HEK293T (cell line): ENCODE measurements around the gene PRKCZ.
A peak's percentile ranks its signal among the peaks of the same experiment; 100 is the strongest.

ENCODE experiments used
- CTCF ChIA-PET: fragments of 350-600 bp; formaldehyde crosslinking; extraction: SDS; loops from one replicate; lab custom pipeline; 2021; ENCODE audit warnings: antibody characterized with exemption, inconsistent platforms; lab: Yijun Ruan, JAX
- POLR2A ChIA-PET: fragments of 350-600 bp; formaldehyde crosslinking; extraction: SDS; loops from one replicate; lab custom pipeline; 2020; ENCODE audit warnings: antibody characterized with exemption, inconsistent platforms; lab: Yijun Ruan, JAX
- DNase-seq: peaks from one replicate; pipeline ENCODE4 v3.0.0; 2012; ENCODE audit warnings: mixed read lengths; ENCODE audit errors: extremely low spot score
- ARNT ChIP-seq: fragments of 450-650 bp; IDR thresholded peaks from 2 replicates; pipeline ENCODE4 v1.6.1; 2017; ENCODE audit warnings: mild to moderate bottlenecking
- BHLHE40 ChIP-seq: fragments of 450-650 bp; IDR thresholded peaks from 2 replicates; pipeline ENCODE4 v1.6.1; 2016; ENCODE audit warnings: mild to moderate bottlenecking, moderate library complexity, borderline replicate concordance
- CTBP1 ChIP-seq: fragments of 450-650 bp; IDR thresholded peaks from 2 replicates; pipeline ENCODE4 v1.6.1; 2016; ENCODE audit warnings: borderline replicate concordance
- ELF4 ChIP-seq: fragments of 450-650 bp; IDR thresholded peaks from 2 replicates; pipeline ENCODE4 v1.6.1; 2017; ENCODE audit warnings: antibody characterized with exemption
- FOXA1 ChIP-seq: fragments of 450-650 bp; IDR thresholded peaks from 2 replicates; pipeline ENCODE4 v1.6.1; 2016; ENCODE audit warnings: mild to moderate bottlenecking
- FOXK2 ChIP-seq: fragments of 450-650 bp; IDR thresholded peaks from 2 replicates; pipeline ENCODE4 v1.6.1; 2016; ENCODE audit warnings: mild to moderate bottlenecking
- FOXM1 ChIP-seq: fragments of 450-650 bp; IDR thresholded peaks from 2 replicates; pipeline ENCODE4 v1.6.1; 2017; ENCODE audit warnings: mild to moderate bottlenecking, borderline replicate concordance
- HDGF ChIP-seq: fragments of 450-650 bp; IDR thresholded peaks from 2 replicates; pipeline ENCODE4 v1.6.1; 2017; ENCODE audit warnings: antibody characterized with exemption, borderline replicate concordance
- L3MBTL2 ChIP-seq: fragments of 450-650 bp; conservative IDR thresholded peaks from 2 replicates; pipeline ENCODE4 v1.6.1; 2016; ENCODE audit warnings: mild to moderate bottlenecking
- LEF1 ChIP-seq: fragments of 450-650 bp; IDR thresholded peaks from 2 replicates; pipeline ENCODE4 v1.6.1; 2017; ENCODE audit warnings: mild to moderate bottlenecking, borderline replicate concordance
- NFRKB ChIP-seq: fragments of 450-650 bp; IDR thresholded peaks from 2 replicates; pipeline ENCODE4 v1.6.1; 2016; ENCODE audit warnings: mild to moderate bottlenecking, moderate library complexity
- PKNOX1 ChIP-seq: fragments of 450-650 bp; IDR thresholded peaks from 2 replicates; pipeline ENCODE4 v1.6.1; 2016
- SP1 ChIP-seq: fragments of 450-650 bp; IDR thresholded peaks from 2 replicates; pipeline ENCODE4 v1.6.1; 2017
- SUZ12 ChIP-seq: fragments of 450-650 bp; IDR thresholded peaks from 2 replicates; pipeline ENCODE4 v1.6.1; 2016; ENCODE audit warnings: mild to moderate bottlenecking
- TARDBP ChIP-seq: fragments of 450-650 bp; IDR thresholded peaks from 2 replicates; pipeline ENCODE4 v1.6.1; 2016
- ZNF384 ChIP-seq: fragments of 450-650 bp; IDR thresholded peaks from 2 replicates; pipeline ENCODE4 v1.6.1; 2016

PRKCZ gene

GRCh38 chr1:2042830-2043773 lies 7.1 kb upstream of the PRKCZ start:
- TF ChIP-seq ARNT, result no peak
- TF ChIP-seq TARDBP, result no peak
- no peak for TF ChIP-seq SP1
- no peak for TF ChIP-seq HDGF
- no peak for TF ChIP-seq BHLHE40
- TF ChIP-seq ZNF384, result no peak
- no peak for TF ChIP-seq FOXM1
- TF ChIP-seq ELF4, result no peak
- no peak for TF ChIP-seq FOXK2
- no peak for TF ChIP-seq PKNOX1
- TF ChIP-seq FOXA1, result no peak
- ChIA-PET POLR2A (interaction anchor here (0.6 to 1.7 kb wide), 3 partner anchors 8 to 134 kb away, joined by 3 to 5 read pairs (median 4); no protein-coding TSS in a partner anchor), CTCF (interaction anchor here (0.6 to 6.4 kb wide), 7 partner anchors 12 to 1258 kb away, joined by 3 to 62 read pairs (median 4); no protein-coding TSS in a partner anchor)
- DNase-seq, result no peak

GRCh38 chr1:2043886-2044285 lies 6.3 kb upstream of the PRKCZ start:
- POLR2A ChIA-PET, result interaction anchor here (0.6 to 1.8 kb wide), 7 partner anchors 8 to 138 kb away, joined by 3 to 9 read pairs (median 4); no protein-coding TSS in a partner anchor
- DNase-seq, result no peak

GRCh38 chr1:2044510-2045319 lies 5.5 kb upstream of the PRKCZ start:
- TF ChIP-seq FOXM1, result peak; percentile 49; the same call in 1 of the 2 replicates
- TF ChIP-seq HDGF, result no peak
- TF ChIP-seq L3MBTL2, result peak; percentile 58
- ChIA-PET POLR2A (interaction anchor here (0.9 to 1.8 kb wide), 8 partner anchors 9 to 139 kb away, joined by 3 to 9 read pairs (median 4); no protein-coding TSS in a partner anchor), CTCF (interaction anchor here (0.6 to 6.4 kb wide), 23 partner anchors 8 to 461 kb away, joined by 3 to 62 read pairs (median 4); no protein-coding TSS in a partner anchor)
- peak; percentile 85 for DNase-seq

More at GRCh38 chr1:2043886-2044285, 6.3 kb upstream of the PRKCZ start:
- TF ChIP-seq LEF1, result no peak
- no peak for TF ChIP-seq HDGF
- no peak for TF ChIP-seq SP1
- TF ChIP-seq FOXK2, result no peak
- TF ChIP-seq SUZ12, result no peak
- no peak for TF ChIP-seq BHLHE40
- no peak for TF ChIP-seq NFRKB
- no peak for TF ChIP-seq FOXA1
- no peak for TF ChIP-seq ARNT
- no peak for TF ChIP-seq ELF4
- TF ChIP-seq ZNF384, result no peak
- TF ChIP-seq PKNOX1, result no peak
- CTCF ChIA-PET, result interaction anchor here (0.6 to 6.4 kb wide), 16 partner anchors 13 to 1257 kb away, joined by 3 to 62 read pairs (median 4); no protein-coding TSS in a partner anchor

- ChIA-PET POLR2A (interaction anchor here (1.0 to 1.8 kb wide), 5 partner anchors 67 to 136 kb away, joined by 3 to 9 read pairs (median 5); no protein-coding TSS in a partner anchor), CTCF (interaction anchor here (0.6 to 6.4 kb wide), 15 partner anchors 9 to 647 kb away, joined by 3 to 62 read pairs (median 4); no protein-coding TSS in a partner anchor)
- no peak for TF ChIP-seq ARNT
- TF ChIP-seq BHLHE40, result no peak
- no peak for TF ChIP-seq ELF4
- TF ChIP-seq TARDBP, result no peak
- no peak for TF ChIP-seq ZNF384
- TF ChIP-seq FOXA1, result no peak
- no peak for TF ChIP-seq LEF1
- TF ChIP-seq NFRKB, result no peak
- TF ChIP-seq FOXK2, result no peak
- DNase-seq, result no peak
These were observed 4.6 kb upstream of the PRKCZ start for GRCh38 chr1:2045468-2046173.

- peak; percentile 68 for DNase-seq
- ChIA-PET POLR2A (no interaction called here), CTCF (interaction anchor here (0.6 to 6.4 kb wide), 10 partner anchors 17 to 648 kb away, joined by 3 to 62 read pairs (median 4); no protein-coding TSS in a partner anchor)
- TF ChIP-seq SP1, result no peak
- TF ChIP-seq TARDBP, result no peak
- no peak for TF ChIP-seq ARNT
- TF ChIP-seq ELF4, result no peak
- no peak for TF ChIP-seq LEF1
- TF ChIP-seq PKNOX1, result no peak
- no peak for TF ChIP-seq HDGF
- no peak for TF ChIP-seq SUZ12
- no peak for TF ChIP-seq ZNF384
- no peak for TF ChIP-seq BHLHE40
- TF ChIP-seq CTBP1, result no peak
- TF ChIP-seq FOXK2, result no peak
- no peak for TF ChIP-seq L3MBTL2
- no peak for TF ChIP-seq NFRKB
- TF ChIP-seq FOXM1, result no peak
- TF ChIP-seq FOXA1, result no peak
These were observed 3.9 kb upstream of the PRKCZ start for GRCh38 chr1:2046174-2046917.
